ENCODE data around the gene PREB.

The PREB gene

GRCh38 chr2:27095745-27096651, 38.4 kb downstream of the PREB start:
- DNase-seq (ENCODE audit: low read depth), result no peak

- no peak for DNase-seq (ENCODE audit: low read depth)
These were observed 39.0 kb downstream of the PREB start for GRCh38 chr2:27095427-27095744.

GRCh38 chr2:27094353-27094984, 40.0 kb downstream of the PREB start:
- no peak for DNase-seq (ENCODE audit: low read depth)

GRCh38 chr2:27093430-27094352, 40.7 kb downstream of the PREB start:
- no peak for DNase-seq (ENCODE audit: low read depth)

GRCh38 chr2:27092696-27093429, 41.6 kb downstream of the PREB start:
- DNase-seq (ENCODE audit: low read depth), result no peak

GRCh38 chr2:27091746-27092695, 42.4 kb downstream of the PREB start:
- DNase-seq (ENCODE audit: low read depth), result no peak

GRCh38 chr2:27089111-27089954, 45.1 kb downstream of the PREB start:
- DNase-seq (ENCODE audit: low read depth), result no peak

GRCh38 chr2:27088634-27089033, 45.8 kb downstream of the PREB start:
- no peak for DNase-seq (ENCODE audit: low read depth)

- no peak for DNase-seq (ENCODE audit: low read depth)
These were observed 46.5 kb downstream of the PREB start for GRCh38 chr2:27087823-27088410.

- DNase-seq (ENCODE audit: low read depth), result no peak
These were observed 47.5 kb downstream of the PREB start, which contains the start of gene KHK for GRCh38 chr2:27086724-27087593. KHK (plus strand) TSS chr2:27086772; CDS start chr2:27087260, 488 bp downstream.

GRCh38 chr2:27086090-27086723, 48.2 kb downstream of the PREB start:
- DNase-seq (ENCODE audit: low read depth), result peak; percentile 58

GRCh38 chr2:27085673-27086089, 48.8 kb downstream of the PREB start:
- DNase-seq (ENCODE audit: low read depth), result no peak

GRCh38 chr2:27085062-27085672, 49.3 kb downstream of the PREB start:
- no peak for DNase-seq (ENCODE audit: low read depth)

- DNase-seq (ENCODE audit: low read depth), result no peak
These were observed 50.0 kb downstream of the PREB start for GRCh38 chr2:27084297-27085061.

- no peak for DNase-seq (ENCODE audit: low read depth)
These were observed 50.8 kb downstream of the PREB start for GRCh38 chr2:27083410-27084296.
